GM19328 (cell line): ENCODE results near the gene NUP93.
"Not testable (repeated sequence)": the region's sequence is repeated elsewhere in the genome, so short reads cannot be mapped to it uniquely, and the experiment has no call there.

Experiments
- ATAC-seq: cut with Tn5 transposase; IDR thresholded peaks from one replicate; pipeline ENCODE4 v1.9.1; 2021; ENCODE audit warnings: mild to moderate bottlenecking, moderate library complexity; ENCODE audit not compliant: unreplicated experiment

The NUP93 gene

DNA sequence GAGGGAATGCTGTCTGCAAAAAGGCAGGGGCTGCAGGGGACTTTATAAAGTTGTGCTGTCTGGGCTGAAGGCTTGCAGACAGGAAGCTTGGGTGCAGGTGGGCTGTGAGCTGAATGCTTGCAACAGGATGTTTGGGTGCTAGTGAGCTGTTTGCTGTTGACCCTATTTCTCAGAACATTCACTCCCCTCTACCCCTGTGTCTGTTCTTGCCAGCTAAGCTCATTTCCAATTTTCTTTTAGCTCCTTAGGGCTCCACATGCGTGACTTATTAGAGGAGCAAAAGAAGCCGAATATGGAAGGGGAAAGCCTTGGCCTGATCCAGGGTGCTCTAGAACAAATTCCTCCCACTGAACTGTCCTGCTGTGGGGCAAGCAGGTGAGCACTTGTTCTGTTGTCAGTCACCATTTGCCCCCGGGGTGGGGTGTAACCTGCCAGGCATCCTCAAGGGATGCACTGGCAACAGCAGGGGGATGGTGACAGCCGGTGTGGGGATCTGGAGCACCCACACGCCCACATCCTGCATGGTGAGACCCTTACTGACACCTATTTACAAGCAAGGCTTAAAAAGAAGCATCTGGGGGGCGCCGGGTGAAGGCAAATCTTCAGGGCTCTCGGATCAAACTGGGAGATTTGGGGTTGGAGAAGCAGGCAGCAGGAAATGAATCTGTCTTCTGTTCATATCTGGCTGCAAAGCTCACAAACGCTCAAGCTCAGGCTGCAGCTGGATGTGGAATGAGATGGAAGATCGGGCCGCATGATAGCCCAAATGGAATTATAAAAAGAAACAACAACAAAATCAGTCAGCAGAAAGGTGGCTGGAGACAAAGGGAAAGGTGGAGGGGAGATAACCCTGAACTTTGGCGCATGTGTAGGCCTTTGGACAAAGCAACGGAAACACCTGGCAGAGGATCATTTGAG, 21.1 kb upstream of the NUP93 start:
- no peak for ATAC-seq

DNA sequence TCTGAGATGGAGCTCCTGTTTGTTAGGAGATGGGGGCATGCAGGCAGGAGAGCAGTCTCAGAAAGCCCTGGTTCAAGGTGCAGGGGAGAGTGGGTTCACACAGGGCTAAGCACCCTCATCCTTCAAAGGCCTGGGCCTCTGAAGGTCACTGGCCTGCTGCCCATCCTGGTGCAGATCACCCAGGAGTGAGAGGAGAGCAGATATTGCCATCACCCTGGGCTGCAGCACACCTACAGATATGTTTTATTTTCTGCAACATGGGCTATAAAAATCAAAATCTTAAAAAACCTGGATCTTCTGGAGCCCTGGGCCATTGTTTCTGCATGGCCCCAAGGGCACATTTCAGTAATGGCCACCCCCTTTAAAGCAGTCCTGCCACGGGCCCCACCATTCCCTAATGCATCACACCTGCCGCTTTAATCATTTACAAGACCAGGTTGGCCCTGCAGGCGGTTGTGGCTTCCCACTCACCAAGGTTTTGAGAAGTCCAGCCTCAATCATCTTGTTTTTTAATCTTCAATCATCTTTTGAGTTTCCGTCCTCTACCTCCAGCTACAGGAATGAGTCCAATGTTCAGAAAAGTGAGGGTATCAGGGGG, 20.4 kb upstream of the NUP93 start:
- no peak for ATAC-seq

DNA sequence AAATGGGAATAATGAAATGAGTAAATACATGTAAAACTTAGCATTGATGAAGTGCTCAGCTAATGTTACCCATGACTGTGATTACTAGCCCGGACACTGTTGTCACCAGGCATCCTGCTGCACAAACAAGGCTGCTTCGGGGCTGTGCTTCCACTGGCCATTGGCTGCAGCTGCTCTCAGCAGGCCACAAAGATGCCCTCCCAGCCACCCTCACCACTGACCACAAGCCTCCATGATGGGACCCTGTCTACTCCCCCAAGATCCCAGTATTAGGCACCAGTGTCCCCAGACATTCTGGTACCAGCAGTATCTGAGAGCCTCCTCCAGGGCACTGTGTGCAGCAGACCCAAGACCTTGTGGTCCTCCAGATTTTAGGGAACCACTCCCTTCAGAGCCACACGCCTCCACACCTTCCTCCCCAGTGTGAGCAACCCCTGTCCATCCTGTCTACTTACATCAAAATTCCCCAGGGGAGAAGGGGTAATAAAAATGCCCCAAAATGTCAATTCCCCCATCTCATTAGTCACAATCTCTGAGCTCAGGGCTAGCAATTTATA, 19.7 kb upstream of the NUP93 start:
- ATAC-seq: no peak

DNA sequence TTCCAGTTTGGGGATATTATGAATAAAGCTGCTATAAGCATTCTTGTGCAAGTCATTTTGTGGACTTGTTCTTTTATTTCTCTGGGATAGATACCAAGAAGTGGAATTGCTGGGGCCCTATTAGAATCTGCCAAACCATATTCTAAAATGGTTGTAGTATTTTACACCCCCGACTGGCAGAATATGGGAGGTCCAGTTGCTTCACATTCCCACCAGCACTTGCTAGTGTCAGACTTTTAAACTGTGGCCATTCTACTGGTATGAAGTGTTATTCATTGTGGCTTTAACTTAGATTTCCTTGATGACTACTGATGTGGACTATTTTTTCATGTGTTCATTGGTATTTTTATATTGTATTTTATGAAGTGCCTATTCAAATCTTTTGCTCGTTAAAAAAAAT, 18.1 kb upstream of the NUP93 start:
- no peak for ATAC-seq

DNA sequence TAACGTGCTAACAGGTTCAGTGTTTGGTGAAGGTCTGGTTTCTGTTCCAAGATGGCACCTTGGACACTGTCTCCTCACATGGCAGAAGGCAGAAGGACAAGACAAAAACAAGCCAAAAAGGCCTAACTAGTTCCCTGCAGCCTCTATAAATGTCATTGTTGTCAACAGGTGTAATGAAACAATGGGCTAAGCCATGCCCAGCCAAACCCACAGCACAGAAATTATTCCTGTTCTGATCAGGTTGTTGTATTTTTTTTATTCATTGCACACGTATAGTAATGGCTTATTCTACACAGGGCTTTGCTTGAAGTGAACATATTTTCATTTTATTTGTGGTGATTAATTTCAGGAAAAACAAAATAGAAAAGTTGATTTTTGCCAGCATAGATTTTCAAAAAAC, 16.1 kb upstream of the NUP93 start:
- ATAC-seq: no peak

DNA sequence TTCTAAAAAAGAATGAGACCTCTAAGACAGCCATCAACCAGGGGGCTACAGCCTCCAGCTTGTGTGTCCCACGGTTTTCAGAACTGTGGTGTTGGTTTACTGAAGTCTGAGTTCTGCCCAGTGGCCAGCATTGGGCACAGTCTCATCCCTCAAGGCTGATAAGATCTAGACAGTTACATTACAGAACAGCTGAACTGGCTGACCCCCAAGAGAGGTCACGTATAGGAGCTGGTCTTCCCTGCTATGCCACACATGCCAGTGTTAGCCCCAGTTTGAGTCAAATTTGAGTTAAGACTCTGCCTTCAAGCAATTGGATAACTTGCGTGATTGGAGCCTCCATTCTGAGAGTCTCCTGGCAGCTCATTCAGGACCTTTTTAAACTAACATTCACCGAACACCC, 14.8 kb upstream of the NUP93 start:
- ATAC-seq: no peak

DNA sequence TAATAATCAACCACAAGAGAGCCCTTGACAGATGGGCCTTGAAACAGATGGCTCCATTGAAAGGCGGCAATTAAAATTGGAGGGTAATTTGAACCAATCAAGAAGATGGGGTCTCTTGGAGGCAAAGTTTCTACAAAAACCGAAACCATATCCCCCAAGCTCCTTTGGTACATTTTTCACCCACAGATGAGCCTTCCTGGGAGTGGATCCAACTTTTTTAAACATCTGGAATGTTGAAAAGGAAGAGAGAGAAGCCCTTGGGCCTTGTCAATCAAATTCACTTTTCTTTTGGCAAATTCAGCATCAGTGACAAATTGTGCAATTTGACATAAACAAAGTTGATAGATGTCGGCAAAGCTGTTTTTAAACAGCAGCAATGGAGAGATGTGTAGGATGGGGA, 13.2 kb upstream of the NUP93 start:
- ATAC-seq: no peak

DNA sequence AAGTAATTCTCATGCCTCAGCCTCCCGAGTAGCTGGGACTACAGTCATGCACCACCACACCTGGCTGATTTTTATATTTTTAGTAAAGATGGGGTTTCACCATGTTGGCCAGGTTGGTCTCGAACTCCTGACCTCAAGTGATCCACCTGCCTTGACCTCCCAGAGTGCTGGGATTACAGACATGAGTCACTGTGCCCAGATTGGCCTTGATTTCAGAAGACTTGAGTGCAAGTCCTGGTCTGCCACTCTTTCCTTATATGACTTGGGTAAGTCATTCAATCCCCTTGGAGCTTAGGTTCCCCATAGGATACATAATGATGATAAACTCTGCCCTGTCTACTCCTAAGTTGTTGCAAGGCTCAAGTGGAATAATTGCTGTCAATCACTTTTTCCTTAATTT, 12.4 kb upstream of the NUP93 start:
- not testable (repeated sequence) for ATAC-seq

DNA sequence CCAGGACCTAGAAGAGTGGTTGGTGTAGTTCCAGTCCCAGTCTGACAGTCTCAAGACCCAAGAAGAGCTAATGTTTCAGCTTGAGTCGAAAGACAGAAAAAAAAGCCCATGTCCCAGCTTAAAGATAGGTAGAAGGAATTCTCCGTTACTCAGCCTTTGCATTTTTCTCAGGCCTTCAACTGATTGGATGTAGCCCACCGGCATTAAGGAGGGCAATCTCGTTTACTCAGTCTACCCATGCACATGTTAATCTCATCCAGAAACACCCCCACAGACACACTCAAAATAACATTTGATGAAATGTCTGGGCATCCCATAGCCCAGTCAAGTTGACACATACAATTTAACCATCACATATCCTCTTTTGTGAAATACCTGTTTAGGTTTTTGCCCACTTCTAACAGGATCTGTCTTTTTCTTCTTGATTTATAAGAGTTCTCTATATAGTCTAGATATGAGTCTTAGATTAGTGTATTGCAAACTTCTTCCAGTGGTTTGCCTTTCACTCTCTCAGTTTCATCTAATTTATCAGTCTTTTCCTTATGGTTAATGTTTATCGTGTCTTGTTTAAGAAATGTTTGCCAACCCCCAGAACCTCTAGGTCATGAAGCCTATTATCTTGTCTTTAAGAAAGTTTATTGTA, 7.6 kb upstream of the NUP93 start:
- ATAC-seq: no peak

DNA sequence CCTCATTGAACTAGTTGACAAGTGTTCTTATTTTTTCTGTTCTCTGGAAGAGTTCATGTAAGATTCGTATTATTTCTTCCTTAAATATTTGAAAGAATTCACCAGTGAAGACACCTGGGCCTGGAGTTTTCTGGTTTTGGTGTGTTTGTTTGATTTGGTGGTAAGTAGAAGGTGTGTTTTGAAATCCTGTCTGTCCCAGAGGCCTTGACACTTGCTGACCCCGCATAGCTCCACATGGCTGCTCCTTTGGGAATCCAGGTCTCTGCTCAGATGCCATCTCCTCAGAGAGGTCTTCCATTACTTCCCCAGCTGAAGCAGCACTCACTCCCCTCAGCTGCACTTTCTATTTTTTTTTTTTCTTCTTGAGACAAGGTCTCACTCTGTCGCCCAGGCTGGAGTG, 5.7 kb upstream of the NUP93 start:
- no peak for ATAC-seq

DNA sequence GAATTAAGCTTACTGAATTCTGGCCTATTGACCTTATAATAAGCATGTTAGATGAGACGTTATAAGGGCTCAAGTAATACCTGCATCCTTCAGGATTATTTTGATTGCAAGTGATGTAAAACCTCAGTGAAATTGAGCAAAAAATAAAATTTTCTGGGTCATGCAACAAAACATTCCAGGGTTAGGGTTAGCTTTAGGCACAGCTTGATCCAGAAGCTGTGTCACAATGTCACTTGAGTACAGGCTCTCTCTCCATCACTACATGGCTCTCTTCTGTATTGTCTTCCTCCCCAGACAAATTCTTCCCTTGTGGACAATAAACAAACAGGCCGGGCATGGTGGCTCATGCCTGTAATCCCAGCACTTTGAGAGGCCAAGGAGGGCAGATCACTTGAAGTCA, 3.6 kb upstream of the NUP93 start:
- ATAC-seq: no peak

DNA sequence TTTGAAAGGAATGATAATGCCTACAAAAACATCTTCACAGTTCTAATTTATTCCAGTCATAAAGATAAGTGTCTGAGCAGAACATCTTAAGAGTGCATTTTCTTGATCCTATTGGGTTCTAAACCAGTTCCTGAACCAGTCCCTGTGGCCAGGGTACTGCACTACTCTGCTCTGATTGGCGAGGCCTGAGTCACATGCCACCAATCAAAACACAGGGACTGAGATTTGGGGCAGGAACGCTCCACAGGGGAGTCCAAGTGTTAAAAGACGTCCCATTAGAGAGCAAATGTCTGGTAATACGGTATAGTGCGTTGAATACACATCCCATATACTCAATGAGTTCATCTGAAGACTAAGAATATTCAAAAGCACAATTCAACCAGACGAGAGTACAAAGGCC, 3.0 kb upstream of the NUP93 start:
- ATAC-seq: no peak

DNA sequence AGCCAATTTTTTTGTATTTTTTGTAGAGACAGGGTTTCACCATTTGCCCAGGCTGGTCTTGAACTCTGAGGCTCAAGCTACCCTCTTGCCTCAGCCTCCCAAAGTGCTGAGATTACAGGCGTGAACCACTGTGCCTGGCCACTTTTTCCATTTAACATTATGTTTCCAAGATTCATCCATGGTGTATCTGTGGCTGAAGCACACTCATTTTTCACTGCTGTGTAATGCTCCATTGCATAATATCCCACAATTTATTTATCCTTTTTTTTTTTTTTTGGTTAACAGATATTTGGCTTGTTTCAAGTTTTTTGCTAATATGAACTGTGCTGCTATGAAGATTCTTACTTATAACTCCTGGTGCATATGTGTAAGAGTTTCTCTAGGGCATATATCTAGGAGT, 1.9 kb upstream of the NUP93 start:
- ATAC-seq: no peak

DNA sequence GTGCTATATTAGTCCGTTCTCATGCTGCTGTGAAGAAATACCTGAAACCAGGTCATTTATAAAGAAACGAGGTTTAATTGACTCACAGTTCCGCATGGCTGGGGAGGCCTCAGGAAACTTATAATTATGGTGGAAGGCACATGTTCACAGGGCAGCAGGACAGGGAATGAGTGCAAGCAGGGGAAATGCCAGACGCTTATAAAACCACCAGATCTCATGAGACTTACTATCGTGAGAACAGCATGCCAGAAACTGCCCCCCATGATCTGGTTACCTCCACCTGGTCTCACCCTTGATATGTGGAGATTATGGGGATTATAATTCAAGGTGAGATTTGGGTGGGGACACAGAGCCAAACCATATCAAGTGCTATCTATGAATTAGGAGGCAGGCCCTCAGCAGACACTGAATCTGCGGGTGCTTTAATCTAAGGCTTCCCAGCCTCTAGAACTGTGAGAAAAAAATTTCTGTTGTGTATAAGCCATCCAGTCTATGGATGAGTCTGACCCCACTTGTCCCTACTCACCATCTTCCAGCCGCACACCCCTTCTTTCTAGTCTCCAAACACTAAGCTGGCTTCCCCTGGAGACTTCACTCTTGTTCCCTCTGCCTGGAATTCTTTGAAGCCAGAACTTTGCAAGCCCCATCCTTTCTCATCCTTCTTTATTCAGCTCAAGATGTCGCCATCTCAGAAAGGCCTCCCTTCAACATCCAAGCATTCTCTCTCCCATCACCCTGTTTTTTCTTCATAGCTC, 772 bp upstream of the NUP93 start:
- no peak for ATAC-seq

DNA sequence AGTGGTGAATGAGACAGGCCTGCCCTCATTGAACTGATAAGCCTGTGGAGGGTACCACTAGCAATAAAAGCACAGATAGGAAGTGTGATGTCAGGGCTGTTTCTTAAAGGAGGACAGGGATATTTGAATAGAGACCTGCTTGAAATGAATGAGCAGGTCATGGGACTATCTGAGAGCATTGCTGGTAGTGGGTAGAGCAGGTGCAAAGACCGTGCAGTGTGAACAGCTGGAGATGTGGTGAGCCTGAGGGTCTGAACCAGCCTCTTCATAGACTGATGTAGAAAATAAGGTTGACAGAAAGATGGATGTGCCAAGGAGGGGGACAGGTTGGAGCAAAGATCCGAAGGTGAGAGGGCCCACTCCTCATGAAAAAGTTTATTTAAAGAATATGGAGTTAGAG, 2.4 kb downstream of the NUP93 start:
- ATAC-seq: no peak

DNA sequence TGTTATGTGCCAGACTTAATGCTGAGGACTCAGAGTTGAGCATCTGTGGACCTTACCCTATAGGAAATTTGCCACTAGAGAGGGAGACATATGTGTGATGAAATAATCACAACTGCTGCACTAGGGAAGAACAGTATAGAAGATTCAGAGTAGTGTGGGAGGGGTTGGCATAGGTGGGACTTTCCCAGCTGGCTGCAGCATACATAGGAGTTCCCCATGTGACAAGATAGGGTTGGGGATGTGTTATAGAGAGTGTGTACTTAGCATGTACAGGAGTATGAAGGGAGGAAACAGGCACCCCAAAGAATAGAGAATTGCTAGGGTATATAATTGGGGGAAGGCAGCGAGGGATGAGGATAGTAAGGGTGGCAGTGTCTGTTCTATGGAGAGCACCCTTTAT, 2.9 kb downstream of the NUP93 start:
- no peak for ATAC-seq

DNA sequence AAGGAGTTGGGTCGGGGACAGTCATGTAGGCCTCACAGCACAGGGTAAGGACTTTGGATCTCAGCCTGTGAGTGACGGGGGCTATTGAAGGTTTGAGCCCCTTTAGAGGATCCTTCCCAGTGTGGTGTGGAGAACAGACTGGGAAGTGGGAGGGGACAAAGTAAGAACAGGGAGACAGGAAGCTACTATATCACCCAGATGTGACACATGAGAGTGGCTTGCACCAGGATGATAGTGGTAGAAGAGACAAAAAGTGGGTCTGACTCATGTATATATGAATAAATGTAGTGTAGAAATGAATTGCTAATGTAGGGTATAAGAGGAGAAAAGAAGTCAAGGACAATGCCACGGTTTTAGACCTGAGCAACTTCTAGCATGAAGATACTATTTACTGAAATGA, 4.5 kb downstream of the NUP93 start:
- ATAC-seq: no peak

DNA sequence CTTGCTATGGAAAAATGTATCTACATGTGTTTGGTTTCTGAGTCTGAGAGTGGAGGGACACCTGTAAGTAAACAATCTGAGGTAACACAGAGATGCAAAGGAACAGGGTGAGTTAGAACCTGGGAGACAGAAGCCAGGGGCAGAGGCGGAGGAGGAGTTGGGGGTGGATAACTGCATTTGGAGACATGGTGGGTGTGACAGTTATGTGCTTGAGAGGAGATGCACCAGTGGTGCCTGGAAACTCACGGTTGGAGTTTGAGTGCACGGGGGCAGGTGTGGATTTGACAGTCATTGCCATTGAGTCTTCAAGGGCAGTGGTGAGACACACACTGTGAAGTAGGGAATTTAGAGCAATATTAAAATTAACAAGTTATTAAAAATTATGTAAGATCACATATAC, 6.5 kb downstream of the NUP93 start:
- ATAC-seq: no peak

DNA sequence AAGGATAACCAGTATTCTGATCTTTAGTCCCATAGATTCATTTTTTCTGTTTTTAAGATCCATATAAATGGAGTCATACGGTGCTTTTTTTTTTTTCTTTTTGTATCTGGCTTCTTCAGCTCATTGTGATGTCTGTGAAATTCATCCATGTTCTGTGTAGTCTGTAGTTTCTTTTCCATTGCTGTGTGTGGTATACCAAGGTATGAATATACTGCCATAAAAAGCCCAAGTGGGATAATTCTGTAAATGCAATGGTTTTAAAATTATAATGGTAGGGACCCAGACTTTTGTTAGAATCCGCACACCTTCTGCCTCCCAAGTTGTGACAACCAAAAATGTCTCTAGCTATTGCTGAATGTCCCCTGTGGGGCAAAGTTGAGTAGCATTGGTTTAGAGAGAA, 7.6 kb downstream of the NUP93 start:
- no peak for ATAC-seq

DNA sequence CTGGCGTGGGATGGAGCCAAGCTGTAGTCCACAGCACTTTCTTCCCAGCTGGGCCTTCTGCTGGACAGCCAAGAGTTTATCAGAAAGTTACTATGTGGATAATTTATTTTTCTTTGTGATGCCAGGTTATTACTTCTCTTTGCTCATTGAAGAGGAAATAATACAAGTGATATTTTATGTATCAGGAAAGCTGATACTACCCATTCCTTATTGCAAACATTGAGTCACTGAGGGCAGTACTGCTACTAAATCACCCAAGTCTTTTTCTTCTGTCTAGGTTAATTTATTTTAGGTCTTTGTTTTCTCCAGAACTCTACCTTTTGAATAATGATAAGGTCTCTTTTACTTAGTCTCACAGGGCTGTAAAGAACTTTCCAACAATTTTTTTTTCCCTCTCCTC, 8.3 kb downstream of the NUP93 start:
- no peak for ATAC-seq

DNA sequence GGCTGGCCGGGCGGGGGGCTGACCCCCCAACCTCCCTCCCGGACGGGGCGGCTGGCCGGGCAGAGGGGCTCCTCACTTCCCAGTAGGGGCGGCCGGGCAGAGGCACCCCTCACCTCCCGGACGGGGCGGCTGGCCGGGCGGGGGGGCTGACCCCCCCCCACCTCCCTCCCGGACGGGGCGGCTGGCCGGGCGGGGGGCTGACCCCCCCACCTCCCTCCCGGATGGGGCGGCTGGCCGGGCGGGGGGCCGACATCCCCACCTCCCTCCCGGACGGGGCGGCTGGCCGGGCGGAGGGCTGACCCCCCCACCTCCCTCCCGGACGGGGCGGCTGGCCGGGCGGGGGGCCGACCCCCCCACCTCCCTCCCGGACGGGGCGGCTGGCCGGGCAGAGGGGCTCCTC, 9.4 kb downstream of the NUP93 start:
- not testable (repeated sequence) for ATAC-seq
